B cell (primary cell): ENCODE data around the gene CCNF. TPM values are rescaled to one million over a fixed set of nuclear protein-coding genes. Genes with fewer than 3 reads are reported as not detected.

Experiments used
- ATAC-seq: fragments of 200-7000 bp; cut with Tn5 transposase; one replicate; pipeline ENCODE4 v1.10.0; 2021; ENCODE audit warnings: low read depth, mild to moderate bottlenecking, moderate number of reproducible peaks, moderate library complexity
- CTCF ChIA-PET: fragments of 350-600 bp; sonication (Branson Sonifier 250); formaldehyde crosslinking; loops from one replicate; lab custom pipeline; 2021; ENCODE audit warnings: antibody characterized with exemption, inconsistent platforms; lab: Charles Lee
- POLR2A ChIA-PET: fragments of 350-600 bp; sonication (Branson Sonifier 250); formaldehyde crosslinking; loops from one replicate; lab custom pipeline; 2021; ENCODE audit warnings: antibody characterized with exemption; lab: Charles Lee
- DNase-seq: peaks from one replicate; pipeline ENCODE4 v3.0.0; 2013
- H2AFZ ChIP-seq: 2 replicates; pipeline ENCODE4 v1.6.1; 2012; ENCODE audit warnings: mild to moderate bottlenecking, low read depth, low read length; ENCODE audit not compliant: insufficient read depth, poor library complexity, severe bottlenecking
- H3K27ac ChIP-seq, 2 donors: 1 replicate in 1 of 2; 2 replicates in 1 of 2; pipeline ENCODE4 v1.5.1; 2012 to 2013; ENCODE audit warnings: low read length in 2 of 2, mild to moderate bottlenecking in 2 of 2, moderate library complexity in 1 of 2
- H3K27me3 ChIP-seq, 4 experiments: fragments of 200-600 bp in 1 of 4; sonication (generic) in 1 of 4; replicated peaks in 1 of 4; 1 replicate in 2 of 4; 2 replicates in 2 of 4; pipeline versions ENCODE4 v1.6.1 to v1.7.0; 2013 to 2016; ENCODE audit warnings: low read length in 3 of 4, mild to moderate bottlenecking in 2 of 4, mixed read lengths in 1 of 4, moderate library complexity in 1 of 4; ENCODE audit not compliant: insufficient read depth in 4 of 4, control insufficient read depth in 3 of 4; ENCODE audit errors: control extremely low read depth in 1 of 4
- H3K36me3 ChIP-seq, 2 experiments: replicated peaks in 1 of 2; 1 replicate in 1 of 2; 2 replicates in 1 of 2; pipeline versions ENCODE4 v1.6.1 to v1.7.1; 2013; ENCODE audit warnings: low read length in 1 of 2; ENCODE audit not compliant: insufficient read depth in 2 of 2, control insufficient read depth in 1 of 2; ENCODE audit errors: control extremely low read depth in 1 of 2, extremely low read depth in 1 of 2
- H3K4me1 ChIP-seq, 2 donors: fragments of 200-600 bp in 1 of 2; sonication (generic) in 1 of 2; 1 replicate in 1 of 2; 2 replicates in 1 of 2; pipeline versions ENCODE4 v1.5.1 to v1.6.1; 2013 to 2017; ENCODE audit warnings: low read length in 2 of 2; ENCODE audit not compliant: control insufficient read depth in 2 of 2, insufficient read depth in 2 of 2
- H3K4me2 ChIP-seq: replicated peaks from 2 replicates; pipeline ENCODE3; 2012; ENCODE audit warnings: mild to moderate bottlenecking, low read depth, low read length; ENCODE audit not compliant: poor library complexity, severe bottlenecking
- H3K4me3 ChIP-seq, 5 experiments: fragments of 200-600 bp in 1 of 5; sonication (generic) in 1 of 5; 1 replicate in 3 of 5; 2 replicates in 2 of 5; pipeline versions ENCODE4 v1.5.1 to v1.7.0; 2011 to 2016; ENCODE audit warnings: low read length in 4 of 5, mild to moderate bottlenecking in 4 of 5, low read depth in 2 of 5, control low read depth in 1 of 5, moderate library complexity in 1 of 5; ENCODE audit not compliant: insufficient read depth in 1 of 5; ENCODE audit errors: control extremely low read depth in 1 of 5, extremely low read depth in 1 of 5
- H3K79me2 ChIP-seq: fragments of 200-600 bp; sonication (generic); one replicate; pipeline ENCODE4 v1.6.0; 2016; ENCODE audit warnings: low read length; ENCODE audit not compliant: control insufficient read depth, insufficient read depth
- H3K9ac ChIP-seq: fragments of 200-600 bp; sonication (generic); 2 replicates; pipeline ENCODE4 v1.6.1; 2017; ENCODE audit warnings: mild to moderate bottlenecking, low read length, moderate library complexity
- H3K9me3 ChIP-seq, 3 donors: one replicate each; pipeline versions ENCODE4 v1.6.1 to v1.7.1; 2013; ENCODE audit warnings: low read length in 2 of 3; ENCODE audit not compliant: control insufficient read depth in 2 of 3, insufficient read depth in 1 of 3; ENCODE audit errors: control extremely low read depth in 1 of 3
- H4K20me1 ChIP-seq: 2 replicates; pipeline ENCODE4 v1.6.0; 2012; ENCODE audit warnings: mild to moderate bottlenecking, low read length; ENCODE audit not compliant: insufficient read depth, control insufficient read depth, poor library complexity, severe bottlenecking
- H3K27ac Mint-ChIP-seq: one replicate; pipeline ENCODE4 v1.8.0; 2021; ENCODE audit warnings: mixed read lengths
- H3K27me3 Mint-ChIP-seq: one replicate; pipeline ENCODE4 v1.8.0; 2021; ENCODE audit warnings: mixed read lengths
- H3K4me1 Mint-ChIP-seq: one replicate; pipeline ENCODE4 v1.8.0; 2021; ENCODE audit warnings: mixed read lengths
- H3K4me3 Mint-ChIP-seq: one replicate; pipeline ENCODE4 v1.8.0; 2021; ENCODE audit warnings: mixed read lengths
- H3K9me3 Mint-ChIP-seq: one replicate; pipeline ENCODE4 v1.8.0; 2022; ENCODE audit warnings: mixed read lengths; ENCODE audit not compliant: insufficient read depth
- EZH2 ChIP-seq: IDR thresholded peaks from 2 replicates; pipeline ENCODE4 v1.6.1; 2012; ENCODE audit warnings: borderline replicate concordance, low read depth, mild to moderate bottlenecking, moderate library complexity, low read length; ENCODE audit not compliant: insufficient read depth, poor library complexity, severe bottlenecking
- WGBS: methylation state at CpG from one replicate; pipeline ENCODE4 v1.1.5; 2013; ENCODE audit warnings: missing lambda C conversion rate; ENCODE audit not compliant: insufficient coverage; 5-methylcytosine and 5-hydroxymethylcytosine counted together
- intact Hi-C: fragments of 100-400 bp; cut with micrococcal nuclease; formaldehyde crosslinking; loops from one replicate; pipeline ENCODE4 v1.10.0; 2022
- polyA plus RNA-seq: library from polyadenylated mRNA; depleted of rRNA; stranded (reverse); fragments of >200 nt; gene quantifications from 2 replicates; pipeline ENCODE4 v1.2.3, GENCODE V29; 2012
- total RNA-seq, 2 donors: library from RNA; stranded (reverse); fragments of 120-200 nt in 1 of 2; gene quantifications; 1 replicate in 1 of 2; 2 replicates in 1 of 2; pipeline versions ENCODE4 v1.2.3 to v1.2.4, GENCODE V29; 2013 to 2022
- TF ChIP-seq, protein P1 (sequence below): fragments of 200-600 bp; IDR thresholded peaks from one replicate; pipeline ENCODE4 v1.8.0; 2022; ENCODE audit warnings: antibody characterized with exemption, mild to moderate bottlenecking

Gene CCNF
- total and polyA plus RNA-seq, 2 donors (not counting 1 experiment from before 2014, with no cell fraction given), result 3.2 to 5.3 TPM

DNA sequence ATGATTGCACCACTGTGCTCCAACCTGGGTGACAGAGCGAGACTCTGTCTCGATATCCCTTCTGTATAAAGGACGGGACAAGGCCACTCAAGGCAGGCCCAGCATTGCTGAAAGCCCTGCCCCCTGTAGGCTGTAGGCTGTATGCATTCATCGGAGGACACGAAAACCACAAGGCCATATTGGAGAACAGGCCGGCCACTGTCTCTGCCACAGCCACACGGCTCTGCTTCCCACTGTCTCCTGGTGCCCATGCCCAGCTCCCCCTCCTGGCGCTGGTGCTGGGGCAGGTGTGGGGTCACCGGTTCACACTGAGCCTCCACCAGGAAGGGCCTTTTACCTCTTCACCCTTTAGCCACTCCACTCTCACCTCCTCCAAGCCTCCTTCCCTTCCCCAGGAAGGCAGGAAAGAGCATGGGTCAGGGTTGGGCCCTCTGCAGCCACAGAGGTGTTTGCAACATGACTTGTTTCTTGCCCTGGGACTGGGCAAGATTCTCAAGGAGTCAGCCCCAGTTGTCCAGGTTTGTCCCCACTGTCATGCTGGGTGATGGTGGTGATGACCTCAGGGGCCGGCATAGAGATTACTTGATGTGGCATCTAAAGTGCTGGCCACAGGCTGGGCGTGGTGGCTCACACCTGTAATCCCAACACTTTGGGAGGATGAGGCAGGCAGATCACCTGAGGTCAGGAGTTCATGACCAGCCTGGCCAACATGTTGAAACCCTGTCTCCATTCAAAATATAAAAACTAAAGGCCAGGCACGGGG, 36.6 kb downstream of the CCNF start:
- H3K9me3 Mint-ChIP-seq, result no peaks in the 10 kb centered on the region
- Histone ChIP-seq H3K79me2 (no peaks in the 10 kb centered on the region), H3K9ac (no peak overlapping the region), H3K4me1 (peaks cover 35 to 39% of the 10 kb centered on the region in 2 donors), H3K4me3 (no peak overlapping the region), H3K27me3 (peaks cover 0 to 32% (median 17%) of the 10 kb centered on the region in 4 experiments), H3K27ac (no peak overlapping the region), H4K20me1 (peaks cover 20% of the 10 kb centered on the region), H3K36me3 (no peaks in the 10 kb centered on the region), H3K4me2 (no peak overlapping the region), H3K9me3 (no peaks in the 10 kb centered on the region), H2AFZ (no peak overlapping the region)
- intact Hi-C loops, result no loop called here
- peak overlapping the region; percentile 65 for H3K27ac Mint-ChIP-seq
- no peak overlapping the region for H3K4me3 Mint-ChIP-seq
- DNase-seq (no peak), ATAC-seq (no peak)
- peaks cover 29% of the 10 kb centered on the region for H3K4me1 Mint-ChIP-seq
- 91% methylated on average over 12 of the region's 12 CpGs for WGBS
- ChIA-PET CTCF (no interaction called here), POLR2A (no interaction called here)
- TF ChIP-seq, protein P1, sequence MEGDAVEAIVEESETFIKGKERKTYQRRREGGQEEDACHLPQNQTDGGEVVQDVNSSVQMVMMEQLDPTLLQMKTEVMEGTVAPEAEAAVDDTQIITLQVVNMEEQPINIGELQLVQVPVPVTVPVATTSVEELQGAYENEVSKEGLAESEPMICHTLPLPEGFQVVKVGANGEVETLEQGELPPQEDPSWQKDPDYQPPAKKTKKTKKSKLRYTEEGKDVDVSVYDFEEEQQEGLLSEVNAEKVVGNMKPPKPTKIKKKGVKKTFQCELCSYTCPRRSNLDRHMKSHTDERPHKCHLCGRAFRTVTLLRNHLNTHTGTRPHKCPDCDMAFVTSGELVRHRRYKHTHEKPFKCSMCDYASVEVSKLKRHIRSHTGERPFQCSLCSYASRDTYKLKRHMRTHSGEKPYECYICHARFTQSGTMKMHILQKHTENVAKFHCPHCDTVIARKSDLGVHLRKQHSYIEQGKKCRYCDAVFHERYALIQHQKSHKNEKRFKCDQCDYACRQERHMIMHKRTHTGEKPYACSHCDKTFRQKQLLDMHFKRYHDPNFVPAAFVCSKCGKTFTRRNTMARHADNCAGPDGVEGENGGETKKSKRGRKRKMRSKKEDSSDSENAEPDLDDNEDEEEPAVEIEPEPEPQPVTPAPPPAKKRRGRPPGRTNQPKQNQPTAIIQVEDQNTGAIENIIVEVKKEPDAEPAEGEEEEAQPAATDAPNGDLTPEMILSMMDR, result peak; percentile 19
- no peak for TF ChIP-seq EZH2
- peaks cover 15% of the 10 kb centered on the region for H3K27me3 Mint-ChIP-seq
